Measurements from ENCODE around the gene STT3A. TPM values are rescaled to one million over a fixed set of nuclear protein-coding genes. Genes with fewer than 3 reads are reported as not detected.

Gene STT3A
- total RNA-seq, 4 donors from 2014 or later = 31.5 to 34.6 (median 32.9) TPM

DNA sequence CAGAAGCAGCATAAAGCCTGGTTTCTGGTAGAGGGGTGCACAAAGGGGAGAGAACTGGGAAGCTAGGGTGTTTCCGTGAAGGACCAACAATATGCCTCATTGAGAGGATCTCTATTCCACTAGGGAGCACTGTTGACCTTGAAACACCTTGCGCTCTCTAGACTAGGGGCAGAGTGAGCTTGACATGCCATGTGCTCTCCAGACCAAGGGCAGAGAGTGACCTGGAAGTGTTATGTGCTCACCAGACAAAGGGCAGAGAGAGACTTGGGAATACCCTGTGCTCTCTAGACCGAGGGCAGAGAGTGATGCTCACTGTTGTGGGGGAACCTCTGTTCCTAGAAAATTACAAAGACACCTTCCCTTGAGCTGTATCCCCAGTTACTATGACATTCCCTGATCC is 38.6 kb upstream of the STT3A start:
- no peak for TF ChIP-seq POLR2A (IDR thresholded peaks at IDR 0.05)
- TF ChIP-seq, protein P1, sequence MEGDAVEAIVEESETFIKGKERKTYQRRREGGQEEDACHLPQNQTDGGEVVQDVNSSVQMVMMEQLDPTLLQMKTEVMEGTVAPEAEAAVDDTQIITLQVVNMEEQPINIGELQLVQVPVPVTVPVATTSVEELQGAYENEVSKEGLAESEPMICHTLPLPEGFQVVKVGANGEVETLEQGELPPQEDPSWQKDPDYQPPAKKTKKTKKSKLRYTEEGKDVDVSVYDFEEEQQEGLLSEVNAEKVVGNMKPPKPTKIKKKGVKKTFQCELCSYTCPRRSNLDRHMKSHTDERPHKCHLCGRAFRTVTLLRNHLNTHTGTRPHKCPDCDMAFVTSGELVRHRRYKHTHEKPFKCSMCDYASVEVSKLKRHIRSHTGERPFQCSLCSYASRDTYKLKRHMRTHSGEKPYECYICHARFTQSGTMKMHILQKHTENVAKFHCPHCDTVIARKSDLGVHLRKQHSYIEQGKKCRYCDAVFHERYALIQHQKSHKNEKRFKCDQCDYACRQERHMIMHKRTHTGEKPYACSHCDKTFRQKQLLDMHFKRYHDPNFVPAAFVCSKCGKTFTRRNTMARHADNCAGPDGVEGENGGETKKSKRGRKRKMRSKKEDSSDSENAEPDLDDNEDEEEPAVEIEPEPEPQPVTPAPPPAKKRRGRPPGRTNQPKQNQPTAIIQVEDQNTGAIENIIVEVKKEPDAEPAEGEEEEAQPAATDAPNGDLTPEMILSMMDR (IDR thresholded peaks at IDR 0.05 in 4 of 5, conservative IDR thresholded peaks at IDR 0.05 in 1 of 5) = no peak
- no peaks in the 10 kb centered on the region for H3K4me1 ChIP-seq
- no peak for ATAC-seq
- in situ Hi-C loops (cut with MboI; ENCODE audit: low sequenced_read_pairs in 4 of 4) = loop anchor here in 1 of 4 donors (25.0 kb wide), 1 partner anchor 442 kb away; the partner anchor contains the start of gene TMEM218
- DNase-seq = no peak
- H3K36me3 ChIP-seq = no peaks in the 10 kb centered on the region
- H3K9me3 ChIP-seq = peaks cover 0 to 11% (median 0%) of the 10 kb centered on the region in 3 donors
- intact Hi-C loops (cut with DNase I; ENCODE audit: low total_unique reads) = no loop called here
- H3K27me3 ChIP-seq = no peaks in the 10 kb centered on the region
- no peak overlapping the region for H3K4me3 ChIP-seq
- no peak overlapping the region for H3K27ac ChIP-seq

DNA sequence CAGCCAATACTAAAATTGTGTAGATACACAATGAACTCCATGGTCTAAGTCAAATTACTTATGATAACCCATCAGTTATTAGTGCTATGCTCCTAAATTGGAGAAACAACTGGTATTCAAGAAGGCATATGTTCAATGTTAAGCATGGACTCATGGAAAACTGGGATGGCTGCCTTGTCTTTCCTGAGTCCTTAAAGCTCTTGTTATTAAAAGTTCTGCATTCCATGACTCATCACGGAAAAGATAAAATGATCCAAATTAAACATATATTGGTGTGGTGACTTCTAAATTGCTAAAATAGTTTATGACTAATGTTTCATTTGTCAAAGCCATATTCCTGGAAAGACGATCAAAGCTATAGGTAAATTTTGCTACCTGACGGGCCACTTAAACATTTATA is 32.8 kb upstream of the STT3A start:
- Histone ChIP-seq H3K27me3 (no peaks in the 10 kb centered on the region), H3K27ac (no peak overlapping the region), H3K4me3 (no peak overlapping the region), H3K4me1 (no peaks in the 10 kb centered on the region), H3K36me3 (no peaks in the 10 kb centered on the region), H3K9me3 (no peaks in the 10 kb centered on the region)
- ATAC-seq (no peak), DNase-seq (no peak)
- in situ Hi-C loops (cut with MboI; ENCODE audit: low sequenced_read_pairs in 4 of 4) (loop anchor here in 1 of 4 donors (25.0 kb wide), 1 partner anchor 448 kb away; the partner anchor contains the start of gene TMEM218), intact Hi-C loops (cut with DNase I; ENCODE audit: low total_unique reads) (no loop called here)
- TF ChIP-seq, protein P1 (IDR thresholded peaks at IDR 0.05 in 4 of 5, conservative IDR thresholded peaks at IDR 0.05 in 1 of 5) = no peak
- no peak for TF ChIP-seq POLR2A (IDR thresholded peaks at IDR 0.05)

GRCh38 chr11:125561924-125562323 is 30.7 kb upstream of the STT3A start:
- H3K9me3 ChIP-seq = no peaks in the 10 kb centered on the region
- no peak for DNase-seq
- in situ Hi-C loops (cut with MboI; ENCODE audit: low sequenced_read_pairs in 4 of 4) (loop anchor here in 1 of 4 donors (25.0 kb wide), 1 partner anchor 450 kb away; the partner anchor contains the start of gene TMEM218), intact Hi-C loops (cut with DNase I; ENCODE audit: low total_unique reads) (no loop called here)
- H3K4me3 ChIP-seq = no peak overlapping the region
- no peak for ATAC-seq
- no peak for TF ChIP-seq POLR2A (IDR thresholded peaks at IDR 0.05)
- TF ChIP-seq, protein P1 (IDR thresholded peaks at IDR 0.05 in 4 of 5, conservative IDR thresholded peaks at IDR 0.05 in 1 of 5) = no peak
- no peaks in the 10 kb centered on the region for H3K27me3 ChIP-seq
- H3K36me3 ChIP-seq = no peaks in the 10 kb centered on the region
- H3K4me1 ChIP-seq = no peaks in the 10 kb centered on the region
- H3K27ac ChIP-seq = no peak overlapping the region

GRCh38 chr11:125562430-125562829 is 30.2 kb upstream of the STT3A start:
- Histone ChIP-seq H3K9me3 (no peaks in the 10 kb centered on the region), H3K4me3 (no peak overlapping the region), H3K27ac (no peak overlapping the region), H3K4me1 (no peaks in the 10 kb centered on the region), H3K36me3 (no peaks in the 10 kb centered on the region), H3K27me3 (no peaks in the 10 kb centered on the region)
- ATAC-seq (no peak), DNase-seq (no peak)
- intact Hi-C loops (cut with DNase I; ENCODE audit: low total_unique reads) (no loop called here), in situ Hi-C loops (cut with MboI; ENCODE audit: low sequenced_read_pairs in 4 of 4) (loop anchor here in 1 of 4 donors (25.0 kb wide), 1 partner anchor 450 kb away; the partner anchor contains the start of gene TMEM218)
- TF ChIP-seq, protein P1 (IDR thresholded peaks at IDR 0.05 in 4 of 5, conservative IDR thresholded peaks at IDR 0.05 in 1 of 5) = no peak
- TF ChIP-seq POLR2A (IDR thresholded peaks at IDR 0.05) = no peak

GRCh38 chr11:125564357-125564756 is 28.3 kb upstream of the STT3A start:
- DNase-seq (no peak), ATAC-seq (no peak)
- Histone ChIP-seq H3K36me3 (no peaks in the 10 kb centered on the region), H3K4me3 (no peak overlapping the region), H3K9me3 (no peaks in the 10 kb centered on the region), H3K4me1 (peaks cover 0 to 3% of the 10 kb centered on the region in 2 donors), H3K27ac (no peak overlapping the region), H3K27me3 (no peaks in the 10 kb centered on the region)
- in situ Hi-C loops (cut with MboI; ENCODE audit: low sequenced_read_pairs in 4 of 4) = loop anchor here in 1 of 4 donors (25.0 kb wide), 1 partner anchor 452 kb away; the partner anchor contains the start of gene TMEM218
- no peak for TF ChIP-seq POLR2A (IDR thresholded peaks at IDR 0.05)
- TF ChIP-seq, protein P1 (IDR thresholded peaks at IDR 0.05 in 4 of 5, conservative IDR thresholded peaks at IDR 0.05 in 1 of 5) = no peak
- intact Hi-C loops (cut with DNase I; ENCODE audit: low total_unique reads) = no loop called here

All from gastrocnemius medialis (tissue), 4 donors.